Type B pancreatic cell (in vitro differentiated cells): ENCODE data around the gene COL13A1. TPM values are rescaled to one million over a fixed set of nuclear protein-coding genes. Genes with fewer than 3 reads are reported as not detected.

Experiments
- DNase-seq: peaks from one replicate; pipeline ENCODE4 v3.0.0; 2021; ENCODE audit warnings: mixed read lengths; ENCODE audit not compliant: unreplicated experiment; ENCODE audit errors: extremely low spot score
- H3K27ac Mint-ChIP-seq: 2 replicates; pipeline ENCODE4 v1.8.0; 2021; ENCODE audit warnings: mild to moderate bottlenecking, mixed read lengths
- H3K27me3 Mint-ChIP-seq: 2 replicates; pipeline ENCODE4 v1.8.0; 2021; ENCODE audit warnings: mixed read lengths
- H3K36me3 Mint-ChIP-seq: 2 replicates; pipeline ENCODE4 v1.8.0; 2021; ENCODE audit warnings: mixed read lengths
- H3K4me1 Mint-ChIP-seq: one replicate; pipeline ENCODE4 v1.8.0; 2021; ENCODE audit warnings: mixed read lengths; ENCODE audit not compliant: unreplicated experiment
- H3K4me3 Mint-ChIP-seq: 2 replicates; pipeline ENCODE4 v1.8.0; 2021; ENCODE audit warnings: mild to moderate bottlenecking, mixed read lengths
- H3K9me3 Mint-ChIP-seq: 2 replicates; pipeline ENCODE4 v1.8.0; 2021; ENCODE audit warnings: mixed read lengths
- CTCF ChIP-seq: fragments of 200-600 bp; sonication (generic); conservative IDR thresholded peaks from 2 replicates; pipeline ENCODE4 v1.5.0; 2021; ENCODE audit warnings: antibody characterized with exemption, mild to moderate bottlenecking
- total RNA-seq: library from RNA; stranded (reverse); gene quantifications from 2 replicates; pipeline ENCODE4 v1.2.1, GENCODE V29; 2021; ENCODE audit warnings: low replicate concordance

The COL13A1 gene
- total RNA-seq, 1 donor from 2014 or later, result 18.6 TPM

- Mint-ChIP-seq H3K27me3 (peaks cover 28% of the 10 kb centered on the region), H3K27ac (no peak overlapping the region), H3K9me3 (peaks cover 11% of the 10 kb centered on the region), H3K36me3 (peaks cover 3% of the 10 kb centered on the region), H3K4me3 (no peak overlapping the region), H3K4me1 (peaks cover 13% of the 10 kb centered on the region)
- DNase-seq, result no peak
- no peak for TF ChIP-seq CTCF
Measured at GRCh38 chr10:69791812-69792211, 9.9 kb upstream of the COL13A1 start.

- peaks cover 11% of the 10 kb centered on the region for H3K9me3 Mint-ChIP-seq
- H3K36me3 Mint-ChIP-seq, result peaks cover 3% of the 10 kb centered on the region
- peaks cover 13% of the 10 kb centered on the region for H3K4me1 Mint-ChIP-seq
- no peak overlapping the region for H3K27ac Mint-ChIP-seq
- no peak for DNase-seq
- TF ChIP-seq CTCF, result no peak
- H3K4me3 Mint-ChIP-seq, result no peak overlapping the region
- peaks cover 29% of the 10 kb centered on the region for H3K27me3 Mint-ChIP-seq
Measured at GRCh38 chr10:69792341-69792740, 9.4 kb upstream of the COL13A1 start.

- Mint-ChIP-seq H3K27ac (no peak overlapping the region), H3K4me3 (no peak overlapping the region), H3K9me3 (peaks cover 11% of the 10 kb centered on the region), H3K36me3 (peaks cover 3% of the 10 kb centered on the region), H3K4me1 (peaks cover 21% of the 10 kb centered on the region), H3K27me3 (peaks cover 43% of the 10 kb centered on the region)
- no peak for DNase-seq
- TF ChIP-seq CTCF, result no peak
Measured at GRCh38 chr10:69794673-69795072, 7.0 kb upstream of the COL13A1 start.

GRCh38 chr10:69795242-69795934, 6.3 kb upstream of the COL13A1 start:
- no peak for DNase-seq
- Mint-ChIP-seq H3K4me1 (peaks cover 26% of the 10 kb centered on the region), H3K36me3 (peaks cover 3% of the 10 kb centered on the region), H3K4me3 (no peak overlapping the region), H3K9me3 (peaks cover 11% of the 10 kb centered on the region), H3K27ac (no peak overlapping the region), H3K27me3 (peaks cover 47% of the 10 kb centered on the region)
- no peak for TF ChIP-seq CTCF

- Mint-ChIP-seq H3K9me3 (peaks cover 11% of the 10 kb centered on the region), H3K27ac (no peak overlapping the region), H3K27me3 (peaks cover 56% of the 10 kb centered on the region), H3K4me3 (no peak overlapping the region), H3K4me1 (peaks cover 28% of the 10 kb centered on the region), H3K36me3 (peaks cover 3% of the 10 kb centered on the region)
- no peak for DNase-seq
- no peak for TF ChIP-seq CTCF
Measured at GRCh38 chr10:69797959-69798358, 3.7 kb upstream of the COL13A1 start.
